GM12874 (cell line): ENCODE data around the gene OR2L8.

Source experiments
- CTCF ChIP-seq: IDR thresholded peaks from 2 replicates; pipeline ENCODE4 v1.5.1; 2011; ENCODE audit warnings: low read depth, mild to moderate bottlenecking, control low read depth, low read length, moderate library complexity; ENCODE audit not compliant: insufficient read depth

Gene OR2L8

GRCh38 chr1:247936965-247937734, 11.5 kb upstream of the OR2L8 start:
- peak; percentile 96 for TF ChIP-seq CTCF

- TF ChIP-seq CTCF = no peak
Measured at GRCh38 chr1:247942624-247943023, 6.0 kb upstream of the OR2L8 start.

GRCh38 chr1:247953408-247953807, 4.8 kb downstream of the OR2L8 start:
- TF ChIP-seq CTCF = no peak

GRCh38 chr1:247961791-247962190, 13.1 kb downstream of the OR2L8 start:
- TF ChIP-seq CTCF = no peak

- no peak for TF ChIP-seq CTCF
Measured at GRCh38 chr1:247962911-247963588, 14.4 kb downstream of the OR2L8 start.

- no peak for TF ChIP-seq CTCF
Measured at GRCh38 chr1:247964933-247965332, 16.3 kb downstream of the OR2L8 start, which contains the start of gene OR2AK2. Gene OR2AK2, plus strand, starts transcription at chr1:247965233. Its CDS starts 144 bp downstream, at chr1:247965377.

GRCh38 chr1:247966532-247967204, 18.0 kb downstream of the OR2L8 start:
- TF ChIP-seq CTCF = no peak
